HG02759 (cell line): ENCODE results near the gene KANK3.
"Not testable (repeated sequence)": the region's sequence is repeated elsewhere in the genome, so short reads cannot be mapped to it uniquely, and the experiment has no call there.

ENCODE experiments used
- ATAC-seq: cut with Tn5 transposase; IDR thresholded peaks from one replicate; pipeline ENCODE4 v1.9.1; 2021; ENCODE audit warnings: mild to moderate bottlenecking, moderate library complexity; ENCODE audit not compliant: unreplicated experiment

The KANK3 gene

GRCh38 chr19:8371011-8371804, 28.1 kb upstream of the KANK3 start:
- ATAC-seq, result no peak

- no peak for ATAC-seq
Measured at GRCh38 chr19:8370176-8371010, 27.3 kb upstream of the KANK3 start.

- ATAC-seq, result no peak
Measured at GRCh38 chr19:8367327-8368001, 24.4 kb upstream of the KANK3 start.

GRCh38 chr19:8366961-8367326, 23.9 kb upstream of the KANK3 start:
- ATAC-seq, result no peak

GRCh38 chr19:8366121-8366581, 23.1 kb upstream of the KANK3 start:
- ATAC-seq, result no peak

- ATAC-seq, result no peak
Measured at GRCh38 chr19:8363803-8364771, 21.0 kb upstream of the KANK3 start, which contains the start of gene ANGPTL4. Gene ANGPTL4 (plus strand): TSS chr19:8364155. CDS start chr19:8364322, 167 bp downstream.

- no peak for ATAC-seq
Measured at GRCh38 chr19:8361921-8362793, 19.1 kb upstream of the KANK3 start.

- ATAC-seq, result no peak
Measured at GRCh38 chr19:8360196-8360595, 17.1 kb upstream of the KANK3 start.

- ATAC-seq, result no peak
Measured at GRCh38 chr19:8358948-8359347, 15.9 kb upstream of the KANK3 start.

GRCh38 chr19:8357007-8357521, 14.0 kb upstream of the KANK3 start:
- no peak for ATAC-seq

- no peak for ATAC-seq
Measured at GRCh38 chr19:8355631-8356402, 12.8 kb upstream of the KANK3 start.

GRCh38 chr19:8352845-8353244, 9.8 kb upstream of the KANK3 start:
- not testable (repeated sequence) for ATAC-seq

GRCh38 chr19:8352134-8352827, 9.2 kb upstream of the KANK3 start:
- no peak for ATAC-seq

- not testable (repeated sequence) for ATAC-seq
Measured at GRCh38 chr19:8349629-8350372, 6.7 kb upstream of the KANK3 start.

- no peak for ATAC-seq
Measured at GRCh38 chr19:8343483-8343844, 402 bp upstream of the KANK3 start.

GRCh38 chr19:8342316-8342683, 762 bp downstream of the KANK3 start:
- ATAC-seq, result no peak

GRCh38 chr19:8341504-8341903, 1.6 kb downstream of the KANK3 start:
- not testable (repeated sequence) for ATAC-seq
